ENCODE results near the gene IRAK1. TPM values are rescaled to one million over a fixed set of nuclear protein-coding genes. Genes with fewer than 3 reads are reported as not detected.

Gene IRAK1
- polyA plus RNA-seq, 3 donors: 47.8 to 55.8 (median 53.0) TPM

GRCh38 chrX:153973127-153974002 is 46.3 kb downstream of the IRAK1 start:
- no peak for DNase-seq (ENCODE audit: low read depth in 3 of 3, low spot score in 2 of 3)

- DNase-seq (ENCODE audit: low read depth in 3 of 3, low spot score in 2 of 3): peak in 2 of 3 donors; percentile 66 to 72
Measured at GRCh38 chrX:153972368-153973126, 47.2 kb downstream of the IRAK1 start, which contains the start of gene TMEM187. TSS of gene TMEM187 (plus strand) at chrX:153972754. CDS start at chrX:153982063, 9,309 bp downstream.

GRCh38 chrX:153971450-153972367 is 48.0 kb downstream of the IRAK1 start, which contains the start of gene HCFC1:
TSS of gene HCFC1 (minus strand) at chrX:153971818. CDS start at chrX:153970840, 978 bp downstream.
- peak; percentile 56 to 79 (median 74) for DNase-seq (ENCODE audit: low read depth in 3 of 3, low spot score in 2 of 3)

GRCh38 chrX:153971124-153971449 is 48.6 kb downstream of the IRAK1 start:
- no peak for DNase-seq (ENCODE audit: low read depth in 3 of 3, low spot score in 2 of 3)

GRCh38 chrX:153970357-153971123 is 49.2 kb downstream of the IRAK1 start:
- no peak for DNase-seq (ENCODE audit: low read depth in 3 of 3, low spot score in 2 of 3)

GRCh38 chrX:153969904-153970356 is 49.8 kb downstream of the IRAK1 start:
- DNase-seq (ENCODE audit: low read depth in 3 of 3, low spot score in 2 of 3): no peak

GRCh38 chrX:153969125-153969903 is 50.4 kb downstream of the IRAK1 start:
- DNase-seq (ENCODE audit: low read depth in 3 of 3, low spot score in 2 of 3): no peak

GRCh38 chrX:153968754-153969124 is 51.0 kb downstream of the IRAK1 start:
- DNase-seq (ENCODE audit: low read depth in 3 of 3, low spot score in 2 of 3): no peak

GRCh38 chrX:153968255-153968654 is 51.4 kb downstream of the IRAK1 start:
- DNase-seq (ENCODE audit: low read depth in 3 of 3, low spot score in 2 of 3): no peak

- no peak for DNase-seq (ENCODE audit: low read depth in 3 of 3, low spot score in 2 of 3)
Measured at GRCh38 chrX:153967536-153968224, 52.0 kb downstream of the IRAK1 start.

- DNase-seq (ENCODE audit: low read depth in 3 of 3, low spot score in 2 of 3): no peak
Measured at GRCh38 chrX:153966841-153967535, 52.7 kb downstream of the IRAK1 start.

- no peak for DNase-seq (ENCODE audit: low read depth in 3 of 3, low spot score in 2 of 3)
Measured at GRCh38 chrX:153966283-153966688, 53.4 kb downstream of the IRAK1 start.

GRCh38 chrX:153965406-153965805 is 54.3 kb downstream of the IRAK1 start:
- no peak for DNase-seq (ENCODE audit: low read depth in 3 of 3, low spot score in 2 of 3)

GRCh38 chrX:153964105-153964504 is 55.6 kb downstream of the IRAK1 start:
- DNase-seq (ENCODE audit: low read depth in 3 of 3, low spot score in 2 of 3): no peak

GRCh38 chrX:153963546-153963945 is 56.2 kb downstream of the IRAK1 start:
- DNase-seq (ENCODE audit: low read depth in 3 of 3, low spot score in 2 of 3): no peak

GRCh38 chrX:153961292-153961691 is 58.4 kb downstream of the IRAK1 start:
- DNase-seq (ENCODE audit: low read depth in 3 of 3, low spot score in 2 of 3): no peak

- no peak for DNase-seq (ENCODE audit: low read depth in 3 of 3, low spot score in 2 of 3)
Measured at GRCh38 chrX:153960786-153961185, 58.9 kb downstream of the IRAK1 start.
